PFSK-1 (cell line): ENCODE measurements around the gene CCDC82.

Experiments used
- FOXP2 ChIP-seq: optimal IDR thresholded peaks from 2 replicates; pipeline ENCODE3; 2011; ENCODE audit warnings: borderline replicate concordance, control low read depth, inconsistent platforms; ENCODE audit not compliant: insufficient read depth; ENCODE audit errors: extremely low read length, extremely low read depth
- POLR2AphosphoS5 ChIP-seq: IDR thresholded peaks from 2 replicates; pipeline ENCODE4 v1.6.1; 2012; ENCODE audit warnings: low read depth, mild to moderate bottlenecking, control low read depth, low read length, moderate library complexity
- TAF1 ChIP-seq: IDR thresholded peaks from 2 replicates; pipeline ENCODE4 v1.6.1; 2012; ENCODE audit warnings: low read length, control low read depth, borderline replicate concordance; ENCODE audit not compliant: insufficient read depth
- TF ChIP-seq, protein P1 (sequence below), 2 experiments: IDR thresholded peaks; 2 replicates each; pipeline versions ENCODE4 v1.6.1 to v1.8.0; 2011 to 2012; ENCODE audit warnings: low read depth in 2 of 2, low read length in 2 of 2, control low read depth in 1 of 2, inconsistent platforms in 1 of 2, mild to moderate bottlenecking in 1 of 2, moderate library complexity in 1 of 2; ENCODE audit not compliant: insufficient read depth in 1 of 2

DNA sequence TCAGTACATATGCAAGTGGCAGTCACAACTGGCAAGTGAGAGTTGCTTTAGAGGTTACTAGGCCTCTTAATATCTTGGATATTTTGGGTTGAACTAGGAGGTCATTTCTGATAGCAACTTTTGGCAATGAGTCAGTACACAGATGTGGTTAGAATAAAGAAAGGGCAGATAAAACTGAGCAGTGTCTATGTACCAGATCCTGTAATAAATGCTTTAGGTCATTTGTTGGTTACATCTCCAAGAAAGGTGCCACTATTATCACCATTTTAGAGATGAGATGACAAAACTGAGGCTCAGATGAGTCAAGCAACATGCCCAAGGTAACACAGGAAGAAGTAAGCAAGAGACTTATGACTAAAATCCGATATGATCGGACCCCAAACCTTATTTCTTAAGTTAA, 71.7 kb downstream of the CCDC82 start:
- TF ChIP-seq POLR2AphosphoS5, result no peak
- TF ChIP-seq, protein P1, sequence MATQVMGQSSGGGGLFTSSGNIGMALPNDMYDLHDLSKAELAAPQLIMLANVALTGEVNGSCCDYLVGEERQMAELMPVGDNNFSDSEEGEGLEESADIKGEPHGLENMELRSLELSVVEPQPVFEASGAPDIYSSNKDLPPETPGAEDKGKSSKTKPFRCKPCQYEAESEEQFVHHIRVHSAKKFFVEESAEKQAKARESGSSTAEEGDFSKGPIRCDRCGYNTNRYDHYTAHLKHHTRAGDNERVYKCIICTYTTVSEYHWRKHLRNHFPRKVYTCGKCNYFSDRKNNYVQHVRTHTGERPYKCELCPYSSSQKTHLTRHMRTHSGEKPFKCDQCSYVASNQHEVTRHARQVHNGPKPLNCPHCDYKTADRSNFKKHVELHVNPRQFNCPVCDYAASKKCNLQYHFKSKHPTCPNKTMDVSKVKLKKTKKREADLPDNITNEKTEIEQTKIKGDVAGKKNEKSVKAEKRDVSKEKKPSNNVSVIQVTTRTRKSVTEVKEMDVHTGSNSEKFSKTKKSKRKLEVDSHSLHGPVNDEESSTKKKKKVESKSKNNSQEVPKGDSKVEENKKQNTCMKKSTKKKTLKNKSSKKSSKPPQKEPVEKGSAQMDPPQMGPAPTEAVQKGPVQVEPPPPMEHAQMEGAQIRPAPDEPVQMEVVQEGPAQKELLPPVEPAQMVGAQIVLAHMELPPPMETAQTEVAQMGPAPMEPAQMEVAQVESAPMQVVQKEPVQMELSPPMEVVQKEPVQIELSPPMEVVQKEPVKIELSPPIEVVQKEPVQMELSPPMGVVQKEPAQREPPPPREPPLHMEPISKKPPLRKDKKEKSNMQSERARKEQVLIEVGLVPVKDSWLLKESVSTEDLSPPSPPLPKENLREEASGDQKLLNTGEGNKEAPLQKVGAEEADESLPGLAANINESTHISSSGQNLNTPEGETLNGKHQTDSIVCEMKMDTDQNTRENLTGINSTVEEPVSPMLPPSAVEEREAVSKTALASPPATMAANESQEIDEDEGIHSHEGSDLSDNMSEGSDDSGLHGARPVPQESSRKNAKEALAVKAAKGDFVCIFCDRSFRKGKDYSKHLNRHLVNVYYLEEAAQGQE (IDR thresholded peaks at IDR 0.05; ENCODE audit: insufficient read depth in 1 of 2, low read depth in 2 of 2, low read length in 2 of 2), result no peak
- TF ChIP-seq TAF1, result no peak
- no peak for TF ChIP-seq FOXP2
